Ovary (tissue), 9 donors: Measurements from ENCODE around the gene TFF2. TPM values are rescaled to one million over a fixed set of nuclear protein-coding genes. Genes with fewer than 3 reads are reported as not detected.

ENCODE experiments used
- DNase-seq, 5 donors: peaks; one replicate each; pipeline ENCODE4 v3.0.0-alpha.2; 2019 to 2020
- H3K27ac ChIP-seq, 2 donors: fragments of 200-600 bp; one replicate each; pipeline versions ENCODE4 v1.5.1 to v1.8.0; 2019 to 2022
- H3K27me3 ChIP-seq: fragments of 200-600 bp; one replicate; pipeline ENCODE4 v1.8.0; 2022
- H3K36me3 ChIP-seq: fragments of 200-600 bp; sonication (generic); one replicate; pipeline ENCODE4 v1.5.1; 2019
- H3K4me1 ChIP-seq: one replicate; pipeline ENCODE4 v1.8.1; 2013; ENCODE audit warnings: mild to moderate bottlenecking, moderate library complexity; ENCODE audit not compliant: insufficient read depth
- H3K4me3 ChIP-seq: fragments of 200-600 bp; sonication (generic); one replicate; pipeline ENCODE4 v1.5.1; 2017
- H3K9me3 ChIP-seq, 2 donors: fragments of 200-600 bp in 1 of 2; sonication (generic) in 1 of 2; one replicate each; pipeline versions ENCODE4 v1.5.1 to v1.8.1; 2013 to 2019; ENCODE audit warnings: mild to moderate bottlenecking in 1 of 2, moderate library complexity in 1 of 2
- EP300 ChIP-seq: sonication (generic); formaldehyde crosslinking; IDR thresholded peaks from one replicate; pipeline ENCODE4 v1.6.1; 2017; ENCODE audit warnings: antibody characterized with exemption
- POLR2A ChIP-seq: fragments of 450-650 bp; IDR thresholded peaks from one replicate; pipeline ENCODE4 v1.6.1; 2017; ENCODE audit warnings: antibody characterized with exemption, mild to moderate bottlenecking, moderate library complexity
- whole genome bisulfite sequencing, 3 donors: extraction: QIAGEN DNeasy Blood & Tissue Kit in 1 of 3; methylation state at CpG; one replicate each; pipeline versions ENCODE4 v1.1.5 to v1.1.7; 2013 to 2017; 5-methylcytosine and 5-hydroxymethylcytosine counted together
- intact Hi-C, 4 donors: fragments of 100-400 bp; cut with DNase I; formaldehyde crosslinking; loops; one replicate each; pipeline versions ENCODE4 v1.11.0 to v1.15.1; 2022 to 2023
- polyA plus RNA-seq, 2 donors: library from polyadenylated mRNA; stranded (reverse); fragments of 200-250 nt in 1 of 2; fragments of 350-450 nt in 1 of 2; fragmentation: Illumina TruSeq in 1 of 2; extraction: RNeasy Lipid Tissue Mini Kit (QIAGEN cat#74804) in 1 of 2; gene quantifications; one replicate each; pipeline ENCODE4 v1.2.3, GENCODE V29; 2013 to 2014
- total RNA-seq, 7 donors: library from RNA; depleted of rRNA in 2 of 7; stranded (reverse); fragments of >200 nt in 2 of 7; fragmentation: NEBNext Ultra II Directional in 3 of 7; extraction: Animal tissue kit (Norgen Biotek cat#: 25700) in 3 of 7; gene quantifications; one replicate each; pipeline versions ENCODE4 v1.1.0 to v1.2.4, GENCODE V29; 2016 to 2023
- TF ChIP-seq, protein P1 (sequence below), 3 donors: fragments of 450-650 bp in 2 of 3; fragments of 200-600 bp in 1 of 3; IDR thresholded peaks; one replicate each; pipeline versions ENCODE4 v1.5.1 to v1.8.0; 2016 to 2022; ENCODE audit warnings: antibody characterized with exemption in 3 of 3, mild to moderate bottlenecking in 1 of 3
- donor health status: DM: no; HTN: no; CAD: no; lungs with moderate emphysema.
- donor health status: DM: no; HTN: no; CAD: no.
- donor health status: Bipolar disorder and iron deficiency.
- donor health status: DM: yes; HTN: yes; CAD: no.
- donor health status: DM: no; HTN: no; CAD: no.
- donor health status: DM: yes; HTN: yes; CAD: no.

TFF2 gene
- total and polyA plus RNA-seq, 9 donors = 0.31 to 3.7 TPM; not detected in 7

DNA sequence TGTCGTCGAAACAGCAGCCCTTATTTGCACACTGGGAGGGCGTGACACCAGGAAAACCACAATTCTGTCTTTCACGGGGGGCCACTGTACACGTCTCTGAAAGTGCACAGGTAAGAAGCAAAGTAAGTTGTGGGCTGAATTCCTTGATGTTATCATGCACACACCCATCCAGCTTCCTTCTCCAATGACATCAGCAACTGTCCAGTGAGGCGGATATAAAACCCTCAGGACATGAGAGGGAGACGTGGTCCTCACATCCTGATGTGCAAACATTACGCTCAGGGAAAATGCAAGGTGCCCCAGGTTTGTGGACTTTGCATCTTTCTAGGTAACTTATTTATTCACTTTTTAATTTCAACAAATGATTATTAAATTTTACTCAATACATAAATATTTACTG is 12.5 kb upstream of the TFF2 start:
- 75 to 81% (median 79%) methylated on average over 8 of the region's 8 CpGs for WGBS, 3 donors
- no peaks in the 10 kb centered on the region for H3K36me3 ChIP-seq
- TF ChIP-seq POLR2A = no peak
- TF ChIP-seq, protein P1, sequence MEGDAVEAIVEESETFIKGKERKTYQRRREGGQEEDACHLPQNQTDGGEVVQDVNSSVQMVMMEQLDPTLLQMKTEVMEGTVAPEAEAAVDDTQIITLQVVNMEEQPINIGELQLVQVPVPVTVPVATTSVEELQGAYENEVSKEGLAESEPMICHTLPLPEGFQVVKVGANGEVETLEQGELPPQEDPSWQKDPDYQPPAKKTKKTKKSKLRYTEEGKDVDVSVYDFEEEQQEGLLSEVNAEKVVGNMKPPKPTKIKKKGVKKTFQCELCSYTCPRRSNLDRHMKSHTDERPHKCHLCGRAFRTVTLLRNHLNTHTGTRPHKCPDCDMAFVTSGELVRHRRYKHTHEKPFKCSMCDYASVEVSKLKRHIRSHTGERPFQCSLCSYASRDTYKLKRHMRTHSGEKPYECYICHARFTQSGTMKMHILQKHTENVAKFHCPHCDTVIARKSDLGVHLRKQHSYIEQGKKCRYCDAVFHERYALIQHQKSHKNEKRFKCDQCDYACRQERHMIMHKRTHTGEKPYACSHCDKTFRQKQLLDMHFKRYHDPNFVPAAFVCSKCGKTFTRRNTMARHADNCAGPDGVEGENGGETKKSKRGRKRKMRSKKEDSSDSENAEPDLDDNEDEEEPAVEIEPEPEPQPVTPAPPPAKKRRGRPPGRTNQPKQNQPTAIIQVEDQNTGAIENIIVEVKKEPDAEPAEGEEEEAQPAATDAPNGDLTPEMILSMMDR (IDR thresholded peaks at IDR 0.05) = no peak
- no peak for TF ChIP-seq EP300
- no peak overlapping the region for H3K4me3 ChIP-seq
- no peak overlapping the region for H3K27ac ChIP-seq
- no peaks in the 10 kb centered on the region for H3K27me3 ChIP-seq
- H3K4me1 ChIP-seq = no peaks in the 10 kb centered on the region
- intact Hi-C loops = no loop called here
- no peaks in the 10 kb centered on the region for H3K9me3 ChIP-seq
- no peak for DNase-seq

DNA sequence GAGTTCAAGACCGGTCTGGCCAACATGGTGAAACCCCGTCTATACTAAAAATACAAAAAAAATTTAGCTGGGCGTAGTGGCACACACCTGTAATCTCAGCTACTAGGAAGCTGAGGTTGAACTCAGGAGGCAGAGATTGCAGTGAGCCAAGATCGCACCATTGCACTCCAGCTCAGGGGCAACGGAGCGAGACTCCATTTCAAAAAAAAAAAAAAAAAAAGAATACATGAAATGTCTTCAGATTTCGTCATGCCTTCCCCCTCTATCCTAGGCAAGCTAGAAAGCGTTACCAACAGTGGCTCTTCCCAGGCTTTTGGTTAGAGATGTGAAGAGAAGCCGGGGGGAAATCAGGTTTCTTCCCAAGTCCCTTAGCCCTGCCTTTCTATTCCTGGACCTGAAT is 11.9 kb upstream of the TFF2 start:
- intact Hi-C loops = no loop called here
- Histone ChIP-seq H3K36me3 (no peaks in the 10 kb centered on the region), H3K4me3 (no peak overlapping the region), H3K9me3 (no peaks in the 10 kb centered on the region), H3K27me3 (no peaks in the 10 kb centered on the region), H3K4me1 (no peaks in the 10 kb centered on the region), H3K27ac (no peak overlapping the region)
- no peak for DNase-seq
- WGBS, 3 donors = 58 to 75% (median 61%) methylated on average over 9 of the region's 9 CpGs
- no peak for TF ChIP-seq POLR2A
- TF ChIP-seq EP300 = no peak
- TF ChIP-seq, protein P1 (IDR thresholded peaks at IDR 0.05) = no peak

DNA sequence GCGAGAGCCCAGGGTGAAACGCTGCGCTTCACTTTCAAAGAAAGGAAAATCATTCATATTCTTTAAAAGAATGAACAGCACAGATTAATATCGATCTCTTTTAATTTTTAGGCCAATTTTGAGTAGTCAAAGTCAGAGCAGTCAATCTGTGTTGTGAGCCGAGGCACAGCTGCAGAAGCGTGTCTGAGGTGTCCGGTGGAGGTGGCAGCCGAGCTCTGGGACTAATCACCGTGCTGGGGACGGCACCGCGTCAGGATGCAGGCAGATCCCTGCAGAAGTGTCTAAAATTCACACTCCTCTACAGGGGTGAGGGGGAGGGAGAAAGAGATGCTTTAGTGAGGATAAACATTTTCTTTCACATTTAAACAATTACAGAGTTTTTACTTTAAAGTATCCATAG is 11.4 kb upstream of the TFF2 start:
- intact Hi-C loops = no loop called here
- no peaks in the 10 kb centered on the region for H3K4me1 ChIP-seq
- WGBS, 3 donors = 51 to 73% (median 61%) methylated on average over 12 of the region's 12 CpGs
- H3K27me3 ChIP-seq = no peaks in the 10 kb centered on the region
- no peak for DNase-seq
- TF ChIP-seq POLR2A (no peak), EP300 (no peak)
- TF ChIP-seq, protein P1 (IDR thresholded peaks at IDR 0.05) = no peak
- no peak overlapping the region for H3K4me3 ChIP-seq
- no peak overlapping the region for H3K27ac ChIP-seq
- no peaks in the 10 kb centered on the region for H3K36me3 ChIP-seq
- H3K9me3 ChIP-seq = no peaks in the 10 kb centered on the region

DNA sequence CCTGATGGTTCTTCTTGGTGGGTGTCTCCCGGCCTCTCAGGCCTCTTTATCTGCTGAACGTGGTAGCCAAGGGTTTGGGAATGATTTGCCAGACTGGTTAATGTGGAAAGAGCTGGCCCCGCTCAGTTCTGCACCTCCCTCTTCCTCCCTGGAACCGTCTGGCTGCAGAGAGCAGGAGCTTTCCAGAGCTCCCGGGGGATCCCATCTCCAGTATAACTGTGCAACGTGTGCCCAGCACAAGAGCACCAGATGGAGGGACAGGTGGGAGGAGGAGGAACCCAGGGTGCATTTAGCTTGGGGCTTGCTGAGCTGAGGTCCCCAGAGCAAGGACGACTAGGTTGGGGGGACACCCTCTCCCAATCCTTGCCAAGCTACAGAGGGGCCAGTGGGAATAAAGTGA is 10.5 kb upstream of the TFF2 start:
- TF ChIP-seq EP300 (no peak), POLR2A (no peak)
- TF ChIP-seq, protein P1 (IDR thresholded peaks at IDR 0.05) = no peak
- DNase-seq = no peak
- no peak overlapping the region for H3K27ac ChIP-seq
- no peaks in the 10 kb centered on the region for H3K36me3 ChIP-seq
- no peaks in the 10 kb centered on the region for H3K4me1 ChIP-seq
- 24 to 37% (median 25%) methylated on average over 7 of the region's 7 CpGs for WGBS, 3 donors
- no peak overlapping the region for H3K4me3 ChIP-seq
- H3K9me3 ChIP-seq = peaks cover 0 to 5% of the 10 kb centered on the region in 2 donors
- intact Hi-C loops = no loop called here
- no peaks in the 10 kb centered on the region for H3K27me3 ChIP-seq

DNA sequence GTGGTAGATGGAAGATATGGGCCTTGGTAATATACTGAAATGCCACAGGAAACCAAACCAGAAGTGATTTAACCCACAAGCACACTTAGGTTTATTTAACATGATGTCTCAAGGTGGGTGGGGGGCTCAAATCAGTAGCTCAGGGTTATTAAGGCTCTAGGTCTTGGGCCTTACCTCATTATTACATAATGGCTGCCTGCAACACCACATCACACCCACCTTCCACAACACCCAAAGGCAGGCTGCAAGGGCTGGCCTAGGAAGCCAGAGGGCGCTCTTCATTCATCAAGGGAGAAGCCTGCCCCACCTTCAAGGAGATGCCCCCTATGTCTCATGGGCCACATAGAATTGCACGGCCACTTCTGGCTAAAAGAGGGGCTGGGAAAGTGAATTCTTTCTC is 9.5 kb upstream of the TFF2 start:
- DNase-seq = no peak
- intact Hi-C loops = no loop called here
- no peaks in the 10 kb centered on the region for H3K27me3 ChIP-seq

More for the DNA sequence above, 9.5 kb upstream of the TFF2 start:
- H3K4me1 ChIP-seq = no peaks in the 10 kb centered on the region
- WGBS, 3 donors = 58 to 71% (median 71%) methylated on average over 2 of the region's 2 CpGs
- no peak overlapping the region for H3K27ac ChIP-seq
- H3K4me3 ChIP-seq = no peak overlapping the region
- peaks cover 0 to 5% of the 10 kb centered on the region in 2 donors for H3K9me3 ChIP-seq
- TF ChIP-seq POLR2A = no peak
- no peak for TF ChIP-seq EP300
- TF ChIP-seq, protein P1 (IDR thresholded peaks at IDR 0.05) = no peak
- no peaks in the 10 kb centered on the region for H3K36me3 ChIP-seq
